GM18858 (cell line): ENCODE measurements around the gene ZFYVE21.

Source experiments
- ATAC-seq: cut with Tn5 transposase; IDR thresholded peaks from one replicate; pipeline ENCODE4 v1.9.1; 2021; ENCODE audit not compliant: unreplicated experiment

The ZFYVE21 gene

GRCh38 chr14:103704708-103705107 is 10.9 kb upstream of the ZFYVE21 start:
- no peak for ATAC-seq

- ATAC-seq, result no peak
Measured at GRCh38 chr14:103705118-103705503, 10.5 kb upstream of the ZFYVE21 start.

DNA sequence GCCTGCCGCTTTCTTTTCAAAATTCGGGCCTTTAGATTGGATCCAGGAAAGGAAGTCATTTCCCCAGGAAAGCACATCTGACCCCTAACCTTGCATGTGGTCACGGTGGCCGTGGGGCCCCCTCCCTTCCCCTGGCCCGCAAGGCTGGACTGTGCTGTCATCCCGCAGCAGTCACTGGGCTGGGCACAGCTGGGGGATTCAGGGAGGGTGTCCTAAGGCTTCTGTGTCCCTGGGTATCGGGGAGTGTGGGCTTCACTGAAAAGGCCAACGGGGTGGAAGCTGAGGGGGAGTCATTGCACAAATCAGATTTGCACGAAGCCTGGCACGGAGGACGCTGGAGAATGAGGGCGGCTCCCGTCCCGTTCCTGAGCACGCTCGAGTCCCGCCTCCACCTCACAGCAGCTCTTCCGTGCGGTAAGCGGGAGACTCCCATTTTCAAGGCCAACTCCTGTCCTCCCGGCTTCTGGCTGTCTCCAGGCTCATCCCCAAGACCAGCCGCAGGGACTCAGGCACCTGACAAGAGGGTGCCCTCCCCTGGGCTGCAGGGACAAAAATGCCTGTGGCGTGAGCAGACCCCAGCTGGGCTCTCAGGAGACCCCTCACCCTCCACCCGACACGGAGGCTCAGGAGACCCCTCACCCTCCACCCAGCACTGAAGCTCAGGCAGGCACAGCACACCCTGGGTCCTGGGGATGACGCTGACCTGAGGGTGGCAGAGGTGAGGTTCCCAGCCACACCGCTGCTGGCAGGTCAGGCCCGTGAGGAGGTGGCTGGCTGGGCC is 9.9 kb upstream of the ZFYVE21 start:
- ATAC-seq, result no peak

DNA sequence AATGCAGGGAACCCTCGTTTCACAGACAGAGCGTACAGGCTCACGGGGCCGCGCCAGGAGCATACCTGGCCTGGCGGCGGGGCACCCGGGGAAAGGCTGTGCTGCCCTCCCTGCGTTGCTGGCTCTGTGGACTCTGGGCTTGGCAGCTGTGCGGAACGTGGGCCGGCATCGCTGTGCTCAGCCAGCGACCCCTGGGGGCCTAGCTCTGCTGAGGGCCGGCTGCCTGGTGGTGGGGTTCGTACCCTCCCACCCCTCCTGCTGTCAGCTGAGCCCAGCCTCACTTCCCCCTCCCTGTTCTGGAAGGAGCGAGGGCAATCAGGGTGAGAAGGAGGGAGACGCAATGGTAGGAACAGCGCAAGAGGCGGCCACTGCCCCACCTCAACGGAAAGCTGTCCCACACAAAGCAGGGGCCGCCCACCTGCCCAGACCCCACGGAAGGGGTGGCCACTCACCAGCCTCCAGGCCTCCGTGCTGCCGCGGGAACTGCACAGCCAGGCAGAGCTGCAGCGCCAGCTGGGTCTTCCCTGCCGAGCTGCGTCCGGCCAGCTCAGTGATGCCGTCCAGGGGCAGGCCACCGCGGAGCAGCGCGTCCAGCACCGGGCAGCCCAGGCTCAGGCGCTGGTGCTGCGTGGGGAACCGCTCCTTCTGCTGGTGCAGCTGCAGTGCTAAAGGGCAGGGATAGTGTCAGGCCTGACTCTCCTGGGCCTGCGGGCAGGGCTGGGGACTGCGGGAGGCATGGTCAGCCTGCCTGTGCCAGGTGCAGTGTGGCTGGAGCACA is 8.9 kb upstream of the ZFYVE21 start:
- no peak for ATAC-seq

DNA sequence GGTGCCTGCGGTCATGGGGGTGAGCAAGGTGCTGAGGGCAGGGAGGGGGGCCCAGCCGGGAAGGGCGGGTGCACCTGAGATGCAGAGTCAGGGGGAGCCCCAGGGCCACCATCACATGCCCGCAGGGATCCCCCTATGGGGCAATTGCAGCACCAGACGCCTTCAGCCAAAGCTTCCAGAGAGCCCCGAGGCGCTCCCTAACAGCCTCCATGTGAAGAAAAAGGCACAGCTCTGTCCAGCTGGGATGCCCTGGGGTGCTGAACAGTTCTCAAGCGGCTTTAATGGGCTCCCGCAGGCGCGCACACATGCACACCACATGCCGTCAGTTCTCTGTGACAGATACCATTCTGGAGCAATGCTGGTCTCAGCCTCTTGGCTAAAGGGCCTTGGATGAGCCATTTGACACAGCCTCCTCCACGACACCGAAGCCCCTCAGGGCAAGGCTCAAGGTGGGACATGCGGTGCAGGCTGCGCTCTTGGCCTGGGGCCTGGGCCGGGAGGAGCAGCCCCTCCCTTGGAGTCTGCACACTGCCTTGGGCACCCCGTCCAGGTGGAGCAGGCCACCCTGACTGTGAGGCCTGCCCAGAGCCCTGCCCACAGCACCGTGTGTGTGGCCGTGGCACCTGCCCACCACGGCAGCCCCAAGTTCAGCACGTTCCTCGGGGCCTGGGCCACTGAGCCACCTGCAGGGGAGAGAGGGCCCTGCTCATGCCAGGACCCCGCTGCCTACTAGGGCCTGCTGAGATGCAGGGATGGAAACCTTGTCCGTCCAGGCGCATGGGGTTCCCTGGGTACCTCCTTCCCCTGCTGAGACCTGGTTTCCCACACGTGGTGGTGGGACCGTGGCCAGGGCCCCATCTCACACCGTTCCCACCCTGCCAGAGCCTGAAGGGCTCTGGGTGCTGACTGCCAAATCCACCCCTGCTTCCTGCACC is 8.0 kb upstream of the ZFYVE21 start:
- no peak for ATAC-seq

- no peak for ATAC-seq
Measured at GRCh38 chr14:103708750-103709187, 6.8 kb upstream of the ZFYVE21 start.

- no peak for ATAC-seq
Measured at GRCh38 chr14:103709814-103710213, 5.8 kb upstream of the ZFYVE21 start.

DNA sequence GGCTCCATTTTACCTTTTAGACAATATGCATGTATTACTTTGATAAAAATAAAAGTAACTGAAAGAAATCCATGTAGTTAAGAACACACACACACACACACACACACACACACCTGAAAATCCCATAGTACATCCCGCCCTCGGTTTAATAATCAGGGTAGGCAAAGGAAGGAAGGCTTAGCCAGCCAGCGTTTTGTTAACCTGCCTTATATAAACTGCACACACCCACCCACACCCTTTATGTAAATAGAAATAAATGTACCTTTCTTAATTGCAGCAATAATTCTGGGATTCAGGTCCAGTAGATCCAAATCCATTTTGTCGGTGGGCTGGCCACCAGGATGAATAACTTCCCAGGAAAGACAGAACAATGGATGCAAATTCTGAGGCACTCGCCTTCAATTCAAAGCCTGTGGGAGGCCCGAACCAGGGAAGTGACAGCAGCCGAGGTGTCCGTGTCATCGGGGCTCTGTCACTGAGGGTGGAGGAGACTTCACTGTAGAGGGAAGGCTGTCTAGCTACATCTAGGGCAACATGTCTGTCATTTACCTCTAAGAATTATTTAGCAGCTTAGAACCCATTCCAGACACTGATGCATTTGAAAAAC is 4.7 kb upstream of the ZFYVE21 start:
- ATAC-seq, result no peak

DNA sequence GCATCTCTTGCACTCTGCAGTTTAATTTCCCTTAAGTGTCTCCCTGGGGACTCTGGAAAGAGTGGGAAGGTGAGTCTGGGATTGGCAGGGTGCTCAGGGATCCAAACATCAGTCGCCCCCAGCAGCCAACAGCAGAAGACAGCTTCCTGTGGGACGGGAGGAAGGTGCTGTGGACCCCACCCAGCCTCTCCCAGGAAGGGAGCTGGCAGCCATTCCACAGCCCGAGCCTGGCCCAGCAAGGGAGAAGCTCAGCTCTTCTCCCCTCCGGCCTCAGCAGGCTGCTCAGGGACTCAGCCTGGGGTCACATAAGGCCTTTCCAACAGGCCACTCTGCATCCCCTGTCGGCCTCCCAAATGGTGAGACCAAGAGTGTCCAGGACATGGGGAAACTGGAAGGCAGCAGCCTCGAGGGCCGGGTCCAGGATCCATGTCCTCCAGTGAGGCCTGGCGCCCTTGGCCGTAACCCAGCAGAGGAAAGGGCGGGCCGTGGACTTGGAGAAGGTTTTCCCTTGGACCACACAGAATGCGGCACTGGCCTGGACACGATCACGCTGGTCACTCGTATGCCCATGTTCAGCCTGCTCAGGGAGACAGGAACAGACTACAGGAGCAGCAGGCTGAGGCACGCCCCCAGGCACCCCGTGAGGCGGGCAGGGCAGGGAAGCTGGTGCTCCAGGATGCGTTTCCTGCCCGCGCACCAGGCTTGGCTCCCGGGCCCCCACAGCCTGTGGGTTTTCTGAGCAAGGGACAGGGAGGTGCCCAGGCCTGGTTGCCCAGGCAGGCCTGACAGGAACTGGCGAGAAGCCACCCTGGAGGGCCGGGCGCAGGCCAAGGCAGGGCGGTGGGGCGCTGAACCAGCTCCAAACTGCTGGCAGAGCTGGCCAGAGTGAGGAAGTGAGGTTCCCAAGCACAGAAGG is 3.8 kb upstream of the ZFYVE21 start:
- no peak for ATAC-seq

GRCh38 chr14:103712633-103713247 is 2.9 kb upstream of the ZFYVE21 start:
- no peak for ATAC-seq

DNA sequence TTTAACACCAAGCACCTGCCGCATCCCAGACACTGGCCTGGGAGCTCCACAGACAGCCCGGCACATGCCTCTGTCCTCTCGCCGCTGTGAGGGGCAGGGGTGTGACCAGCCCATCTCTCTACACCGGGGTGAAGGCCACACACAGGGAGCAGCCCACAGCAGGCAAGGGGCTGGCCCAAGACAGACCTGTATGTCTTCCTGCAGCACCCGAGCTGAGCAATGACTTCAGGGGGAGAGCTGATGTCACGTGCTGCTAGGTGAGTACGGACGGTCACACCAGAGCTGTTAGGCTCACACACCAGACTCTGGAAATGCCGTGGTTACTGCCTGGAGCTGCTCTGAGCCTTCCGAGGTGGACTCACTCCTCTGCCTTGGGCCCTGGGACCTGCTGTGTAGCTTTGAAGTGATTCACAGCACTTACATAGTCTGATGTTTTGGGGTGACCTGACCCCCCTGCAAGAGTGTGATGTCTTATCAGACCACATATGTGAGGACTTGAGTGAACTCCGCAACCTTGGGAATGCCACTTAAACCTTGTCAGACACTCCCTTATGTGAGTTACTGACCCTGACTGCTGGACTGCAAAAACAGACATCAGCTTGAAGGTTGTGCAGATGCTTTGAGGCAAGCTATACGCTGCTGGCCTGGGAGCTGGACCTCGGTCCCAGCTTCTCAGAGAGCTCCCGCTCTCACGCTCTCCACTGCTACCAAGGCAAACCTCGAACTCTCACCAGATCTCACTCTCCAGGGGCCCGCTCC is 2.1 kb upstream of the ZFYVE21 start:
- ATAC-seq, result no peak

- ATAC-seq, result no peak
Measured at GRCh38 chr14:103714063-103714724, 1.4 kb upstream of the ZFYVE21 start.

DNA sequence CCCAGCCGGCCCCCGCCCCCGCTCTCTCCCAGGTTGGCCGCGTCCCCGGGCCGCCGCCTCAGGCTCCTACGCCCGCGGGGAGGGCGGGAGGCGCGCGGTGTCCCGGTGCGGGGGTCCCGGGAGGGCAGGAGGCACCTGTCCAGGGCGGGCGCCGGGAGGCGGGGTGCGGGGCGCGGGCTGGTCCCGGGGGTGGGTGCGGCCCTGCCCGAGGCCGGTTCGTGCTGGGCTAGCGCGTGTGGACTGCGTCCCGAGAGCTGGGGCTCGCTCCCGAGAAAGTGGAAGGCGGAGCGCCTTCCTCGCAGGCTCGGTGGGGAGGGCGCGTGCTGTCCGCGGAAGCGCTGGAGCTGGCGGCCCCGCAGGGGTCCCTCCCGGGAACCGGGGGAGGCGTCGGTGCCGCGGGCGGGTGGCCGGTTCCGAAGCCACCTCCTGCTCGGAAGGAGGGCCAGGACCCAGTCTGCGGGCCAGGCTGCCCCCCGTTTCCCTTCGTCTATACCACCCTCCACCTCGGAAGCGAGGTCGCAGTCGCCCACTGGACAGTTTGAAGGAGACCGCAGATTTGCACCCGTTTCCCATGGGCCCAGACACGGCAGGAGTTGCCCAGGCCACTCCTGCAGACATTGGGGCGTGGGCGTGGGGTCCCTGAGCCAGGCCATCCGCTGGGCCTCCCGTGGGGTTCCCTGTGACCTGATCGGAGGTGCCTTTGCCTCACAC is 636 bp downstream of the ZFYVE21 start:
- ATAC-seq, result no peak

DNA sequence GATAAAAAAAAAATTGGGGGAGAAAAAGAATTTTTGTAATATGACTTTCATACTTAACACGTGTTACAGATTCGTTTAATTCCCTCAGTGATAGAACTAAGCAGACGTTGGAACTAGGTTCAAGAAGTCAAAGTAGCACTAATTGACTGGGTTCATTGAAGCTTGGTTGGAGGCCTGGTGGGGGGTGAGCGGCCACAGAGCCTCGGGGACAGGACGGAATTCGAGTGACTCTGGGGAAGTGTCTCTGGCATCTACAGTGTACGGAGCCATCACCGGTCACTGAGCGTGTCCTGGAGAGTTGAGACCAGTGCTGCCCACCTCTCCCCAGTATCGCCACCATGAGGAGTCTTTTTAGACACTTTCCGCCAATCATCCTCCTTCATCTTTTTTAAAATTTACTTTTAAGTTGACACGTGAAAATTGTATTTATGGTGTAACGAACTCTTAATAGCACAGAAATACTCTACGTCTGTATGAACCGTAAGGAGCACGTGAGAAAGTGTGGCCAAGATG is 1.3 kb downstream of the ZFYVE21 start:
- ATAC-seq, result no peak

DNA sequence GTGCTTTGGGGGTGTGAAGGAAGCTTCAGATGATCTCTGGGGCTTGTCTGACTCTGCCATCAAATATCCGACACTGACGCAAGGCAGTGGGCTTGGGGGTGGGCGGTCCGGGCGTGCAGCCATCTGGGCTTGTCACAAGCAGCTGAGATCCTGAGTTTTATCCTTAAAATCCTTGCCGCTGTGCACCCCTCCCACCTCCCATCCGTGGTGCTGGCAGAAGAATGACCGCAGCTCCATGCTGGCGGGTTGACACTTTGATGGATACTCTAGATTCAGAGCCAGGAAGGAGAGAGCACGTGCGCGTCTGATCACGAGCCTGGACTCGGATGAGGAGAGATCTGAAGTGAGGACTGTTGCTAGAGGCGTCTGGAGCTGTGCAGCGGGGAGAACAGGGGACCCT is 3.0 kb downstream of the ZFYVE21 start:
- ATAC-seq, result no peak

DNA sequence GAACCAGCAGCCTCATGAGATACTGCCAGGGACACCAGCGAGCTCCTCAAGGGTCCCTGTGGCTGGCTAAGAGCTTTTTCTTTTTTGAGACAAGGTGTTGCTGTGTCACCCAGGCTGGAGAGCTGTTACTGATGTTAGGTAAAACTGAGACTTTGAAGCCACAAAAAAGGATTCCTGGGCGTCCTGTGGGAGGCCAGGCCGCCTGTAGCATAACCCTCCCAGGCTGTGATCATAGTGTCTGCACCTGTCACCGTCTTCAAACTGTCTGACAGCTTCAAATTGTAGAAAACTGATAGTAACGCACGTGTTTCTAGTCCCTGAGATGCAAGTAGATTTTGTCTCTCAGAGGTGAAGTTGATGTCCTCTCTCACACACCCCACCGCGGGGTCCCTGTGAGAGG is 4.1 kb downstream of the ZFYVE21 start:
- ATAC-seq, result no peak
